Hematopoietic multipotent progenitor cell treated with erythropoietin and hydrocortisone succinate and interleukin-3 and kit ligand, for 6 days (in vitro differentiated cells): ENCODE measurements around the gene CDK10.
"Not testable (repeated sequence)": the region's sequence is repeated elsewhere in the genome, so short reads cannot be mapped to it uniquely, and the experiment has no call there.

Experiments
- DNase-seq: peaks from one replicate; pipeline ENCODE4 v3.0.0-alpha.2; 2015

CDK10 gene

DNA sequence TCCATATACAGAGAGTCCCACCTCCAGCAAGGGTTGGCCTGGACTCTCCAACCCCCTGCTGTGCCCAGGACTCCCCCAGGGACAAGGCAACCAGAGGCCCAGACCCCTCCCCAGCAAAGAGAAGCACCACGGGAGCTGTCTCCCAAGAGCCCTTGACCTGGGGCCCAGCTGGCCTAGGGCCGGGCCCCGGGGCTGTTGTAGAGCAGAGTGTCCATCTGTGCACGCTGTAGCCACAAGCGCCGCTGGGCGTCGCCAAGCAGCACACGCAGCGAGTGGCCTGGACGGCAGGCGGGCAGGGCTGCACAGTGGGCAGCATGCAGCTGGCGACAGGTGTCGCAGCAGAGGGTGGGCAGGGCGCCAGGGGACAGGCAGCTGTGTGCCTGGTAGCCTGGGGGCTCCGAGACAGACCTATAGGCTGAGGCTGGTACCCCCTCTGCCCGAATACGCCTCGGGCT, 10.7 kb downstream of the CDK10 start:
- DNase-seq, result no peak

DNA sequence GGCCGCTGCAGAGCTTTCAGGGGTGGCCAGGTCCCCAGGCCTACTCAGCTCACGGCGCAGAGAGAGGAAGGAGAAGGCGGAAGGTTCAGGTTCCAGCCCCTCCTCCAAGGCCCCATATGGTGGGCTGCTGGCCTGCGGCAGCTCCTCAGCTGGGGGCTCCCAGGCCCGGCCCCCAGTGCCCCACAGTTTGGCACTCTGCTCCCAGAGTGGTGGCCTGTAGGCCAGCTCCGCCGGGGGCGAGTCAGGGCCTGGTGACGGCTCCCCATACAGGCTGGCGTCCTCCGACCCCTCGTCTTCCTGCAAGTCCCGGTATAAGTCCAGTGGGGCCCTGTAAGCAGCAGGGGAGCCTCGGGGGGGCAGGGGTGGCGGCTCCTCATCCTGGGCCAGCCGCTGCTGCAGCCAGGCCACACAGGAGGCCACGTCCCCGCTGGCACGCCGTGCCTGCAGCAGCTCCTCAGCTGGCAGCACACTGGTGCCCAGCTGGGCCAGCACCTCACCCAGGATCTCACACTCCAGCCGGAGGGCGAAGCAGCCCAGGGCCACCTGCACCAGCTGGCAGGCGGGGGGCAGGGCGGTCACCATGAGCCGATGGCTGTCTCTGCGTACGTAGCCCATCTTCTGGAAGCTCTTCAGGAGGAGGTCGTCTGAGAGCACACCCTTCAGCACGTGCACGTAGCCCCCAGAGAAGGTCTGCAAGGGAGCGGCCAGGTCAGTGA, 11.3 kb downstream of the CDK10 start:
- no peak for DNase-seq

DNA sequence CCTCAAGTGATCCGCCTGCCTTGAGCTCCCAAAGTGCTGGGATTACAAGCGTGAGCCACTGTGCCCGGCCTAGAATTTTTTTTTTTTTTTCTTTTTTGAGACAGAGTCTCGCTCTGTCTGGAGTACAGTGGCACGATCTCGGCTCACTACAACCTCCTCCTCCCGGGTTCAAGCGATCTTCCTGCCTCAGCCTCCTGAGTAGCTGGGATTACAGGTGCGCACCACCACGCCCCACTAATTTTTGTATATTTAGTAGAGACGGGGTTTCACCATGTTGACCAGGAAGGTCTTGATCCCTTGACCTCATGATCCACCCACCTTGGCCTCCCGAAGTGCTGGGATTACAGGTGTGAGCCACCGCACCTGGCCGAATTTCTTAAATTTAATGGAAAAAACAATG, 12.2 kb downstream of the CDK10 start:
- not testable (repeated sequence) for DNase-seq

DNA sequence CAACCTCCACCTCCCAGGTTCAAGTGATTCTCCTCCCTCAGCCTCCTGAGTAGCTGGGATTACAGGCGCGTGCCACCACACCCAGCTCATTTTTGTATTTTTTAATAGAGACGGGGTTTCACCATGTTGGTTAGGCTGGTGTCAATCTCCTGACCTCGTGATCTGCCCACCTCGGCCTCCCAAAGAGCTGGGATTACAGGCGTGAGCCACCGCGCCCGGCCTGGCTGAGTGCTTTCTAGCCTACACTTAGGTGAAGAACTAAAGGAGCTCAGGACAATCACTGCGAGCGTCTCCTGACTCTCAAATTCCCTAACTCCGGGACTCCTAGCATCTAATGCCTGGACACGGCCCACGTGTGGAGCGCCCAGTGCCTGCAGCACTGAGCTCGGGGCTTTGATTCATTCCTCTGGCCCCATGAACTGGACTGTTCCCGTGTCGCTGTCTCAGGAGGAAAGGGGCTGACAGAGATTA, 13.2 kb downstream of the CDK10 start:
- not testable (repeated sequence) for DNase-seq

DNA sequence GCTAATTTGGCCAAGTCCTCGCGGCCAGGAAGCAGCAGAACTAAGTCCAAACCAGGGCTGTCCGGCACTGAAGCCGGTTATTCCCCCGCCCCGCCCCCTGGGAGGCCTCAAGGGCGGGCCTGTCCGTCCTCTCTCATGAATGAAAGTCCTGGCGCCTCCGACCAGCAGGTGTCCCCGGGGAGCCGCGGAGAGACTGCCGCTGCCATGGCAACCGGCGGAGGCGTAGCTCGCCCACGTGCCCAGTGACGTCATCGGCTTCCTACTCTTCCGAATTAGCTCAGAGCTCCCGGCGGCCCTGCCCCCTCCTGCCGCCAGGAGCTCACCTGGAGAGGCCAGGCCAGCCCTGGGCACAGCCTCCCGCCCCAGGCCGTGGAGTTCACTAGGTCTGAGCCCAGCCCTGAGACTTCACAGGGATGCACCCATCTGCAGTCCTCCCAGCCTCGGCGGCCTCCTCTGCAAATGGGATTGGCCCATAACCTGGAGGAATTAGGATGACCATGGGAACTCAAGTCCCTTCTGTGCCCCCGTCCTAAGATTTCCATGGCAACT, 13.7 kb downstream of the CDK10 start:
- DNase-seq, result peak; percentile 100

DNA sequence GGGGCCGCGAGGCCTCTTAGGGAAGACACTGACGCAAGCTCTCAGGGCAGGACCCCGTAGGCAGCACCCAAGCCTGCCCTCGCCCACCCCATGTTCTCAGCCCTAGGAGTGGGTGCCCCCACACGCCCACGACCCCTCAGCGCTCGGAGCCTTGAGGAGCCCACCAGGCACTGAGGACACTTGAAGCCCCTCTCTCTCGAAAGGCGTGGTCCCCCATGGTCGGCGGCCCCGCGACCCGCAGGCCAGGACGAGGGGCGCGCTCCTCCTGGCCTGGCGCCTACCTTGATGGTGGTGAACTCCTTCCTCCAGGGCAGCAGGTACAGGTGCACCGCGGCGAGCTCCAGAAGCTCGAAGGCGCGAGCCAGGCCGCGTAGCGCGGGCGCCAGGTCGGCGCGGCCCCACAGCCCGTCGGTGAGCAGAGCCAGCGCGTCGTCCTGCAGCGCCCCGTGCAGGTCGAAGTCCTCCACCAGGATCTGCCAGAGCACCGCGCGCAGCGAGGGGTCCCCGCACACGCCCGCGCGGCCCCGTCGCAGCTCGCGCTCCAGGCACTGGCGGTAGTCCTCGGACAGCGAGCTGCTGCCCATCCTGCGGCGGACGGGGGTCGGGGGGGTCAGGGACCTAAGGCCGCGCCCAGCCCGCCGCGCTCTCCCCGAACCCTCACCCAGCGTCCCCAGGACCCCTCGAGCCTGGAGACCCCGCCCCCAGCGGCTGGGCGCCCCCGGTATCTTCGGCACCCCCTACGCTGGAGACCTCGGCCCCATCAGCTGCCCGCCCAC, 14.3 kb downstream of the CDK10 start:
- DNase-seq, result peak; percentile 77

DNA sequence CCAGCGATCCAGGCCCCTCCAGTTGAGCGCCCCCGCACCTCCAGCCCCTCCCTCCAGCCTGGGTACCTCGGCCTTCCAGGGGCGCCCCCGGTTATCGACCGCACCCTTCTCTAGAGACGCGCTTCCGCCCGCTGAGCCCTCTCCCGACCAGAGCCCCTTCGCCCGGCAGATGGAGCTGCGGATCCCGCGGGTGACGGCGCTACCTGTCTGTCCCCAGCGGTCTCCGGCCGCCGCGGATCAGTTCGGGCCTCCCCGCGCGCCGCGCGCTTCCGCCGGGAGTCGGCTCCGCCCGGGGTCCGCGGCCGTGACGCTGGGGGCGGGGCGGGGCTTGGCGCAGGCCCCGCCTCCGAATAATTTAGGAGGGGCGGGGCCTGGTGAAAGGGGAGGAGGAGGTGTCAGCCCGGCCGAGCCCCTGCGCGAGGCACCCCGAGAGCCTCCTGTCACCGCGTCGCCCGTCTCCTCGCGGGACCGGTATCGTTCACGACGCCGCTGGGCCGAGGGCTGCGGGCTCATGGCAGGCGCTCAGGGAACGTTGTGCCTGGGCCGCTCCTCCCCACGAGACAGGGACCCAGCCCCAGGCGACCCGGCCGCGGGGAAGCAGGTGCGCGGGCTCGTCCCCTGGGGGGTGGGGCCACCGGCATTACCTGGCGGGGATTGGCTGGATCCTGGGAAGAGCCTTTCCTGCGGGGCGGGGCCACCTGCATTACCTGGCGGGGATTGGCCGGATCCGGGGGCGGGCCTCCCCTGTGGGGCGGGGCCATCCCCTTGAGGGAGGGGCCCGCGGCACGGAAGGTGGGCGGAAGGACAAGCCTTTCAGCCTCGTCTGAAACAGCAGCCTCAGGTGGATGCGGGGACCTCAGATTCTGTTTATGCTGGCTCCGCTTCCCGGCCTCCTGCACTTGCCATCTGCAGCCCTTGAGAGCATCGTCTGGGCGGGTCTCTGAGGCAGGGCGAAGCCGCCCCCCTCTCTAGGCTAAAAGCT, 15.2 kb downstream of the CDK10 start, which contains the start of gene SPATA2L:
TSS of gene SPATA2L (minus strand) at position 281 of the 982 bp plus-strand sequence. CDS start 473 bp downstream, outside the sequence.
- DNase-seq, result peak; percentile 98

DNA sequence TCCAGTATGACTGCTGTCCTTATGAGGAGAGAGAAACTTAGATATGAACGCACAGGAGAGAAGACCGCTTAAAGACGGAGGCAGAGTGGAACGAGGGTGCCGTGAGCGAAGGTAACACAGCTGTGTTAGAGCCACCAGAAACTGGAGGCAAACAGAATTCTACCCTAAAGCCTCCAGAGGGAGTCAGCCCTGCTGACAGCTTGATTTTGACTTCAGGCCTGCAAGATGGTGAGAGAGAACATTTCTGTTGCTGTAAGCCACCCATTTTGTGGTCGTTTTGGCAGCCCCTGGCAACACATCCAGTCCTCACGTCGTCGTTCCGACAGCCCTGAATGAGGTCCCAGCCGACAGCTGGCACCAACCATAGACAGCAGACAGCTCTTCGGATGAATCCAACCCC, 17.8 kb downstream of the CDK10 start:
- DNase-seq, result no peak

DNA sequence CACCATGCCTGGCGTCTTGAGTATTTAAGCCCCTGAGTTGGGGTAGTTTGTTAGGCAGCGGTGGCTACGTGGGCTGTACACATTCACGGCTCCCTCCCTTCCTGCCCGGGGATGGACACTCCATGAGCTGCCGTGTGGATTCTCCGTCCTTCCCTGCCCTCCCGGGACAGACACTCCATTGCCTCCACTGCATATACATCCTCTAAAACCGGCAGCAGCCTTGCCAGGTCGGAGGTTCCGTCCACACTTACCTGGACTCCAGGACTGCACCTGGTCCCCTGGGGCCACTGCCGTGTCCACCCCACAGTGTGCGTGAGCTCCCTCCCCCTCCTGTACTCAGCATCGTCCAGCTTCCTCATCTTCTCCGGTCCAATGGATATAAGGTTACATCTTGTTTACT, 18.5 kb downstream of the CDK10 start:
- no peak for DNase-seq

DNA sequence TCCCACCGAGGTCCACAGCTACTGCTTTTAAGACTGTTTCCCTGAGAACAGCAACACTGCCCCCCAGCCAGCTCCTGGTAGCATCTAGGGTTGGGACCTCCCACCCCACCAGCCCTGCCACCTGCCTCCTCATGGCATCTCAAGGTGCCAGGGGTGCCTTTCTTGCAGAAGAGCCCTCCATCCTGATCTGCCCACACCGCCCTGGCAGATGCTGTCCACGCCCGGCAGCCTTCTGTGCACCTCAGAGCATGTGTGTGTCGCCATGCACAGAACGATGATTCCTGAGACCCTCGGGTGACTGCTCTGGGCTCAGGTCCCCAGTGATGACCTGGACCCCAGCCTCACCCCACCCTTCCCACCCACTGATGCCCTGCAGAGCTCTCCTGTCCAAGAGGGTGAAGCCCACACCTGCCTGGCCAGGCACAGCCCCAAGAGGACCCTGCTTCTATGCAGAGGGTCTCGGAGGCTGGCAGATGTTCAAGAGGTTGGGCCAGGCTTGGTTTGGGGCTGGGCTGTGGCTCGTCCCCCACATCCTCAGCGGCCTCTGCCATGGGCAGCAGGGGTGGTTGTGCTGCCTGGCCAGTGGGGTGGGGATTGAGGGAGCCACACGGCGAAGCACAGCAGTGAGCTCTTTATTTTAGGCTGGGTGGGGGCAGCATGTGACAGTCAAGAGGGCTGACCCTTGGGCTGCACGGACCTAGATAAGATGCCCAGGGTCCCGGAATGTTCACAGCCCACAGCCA, 20.2 kb downstream of the CDK10 start:
- DNase-seq, result no peak

DNA sequence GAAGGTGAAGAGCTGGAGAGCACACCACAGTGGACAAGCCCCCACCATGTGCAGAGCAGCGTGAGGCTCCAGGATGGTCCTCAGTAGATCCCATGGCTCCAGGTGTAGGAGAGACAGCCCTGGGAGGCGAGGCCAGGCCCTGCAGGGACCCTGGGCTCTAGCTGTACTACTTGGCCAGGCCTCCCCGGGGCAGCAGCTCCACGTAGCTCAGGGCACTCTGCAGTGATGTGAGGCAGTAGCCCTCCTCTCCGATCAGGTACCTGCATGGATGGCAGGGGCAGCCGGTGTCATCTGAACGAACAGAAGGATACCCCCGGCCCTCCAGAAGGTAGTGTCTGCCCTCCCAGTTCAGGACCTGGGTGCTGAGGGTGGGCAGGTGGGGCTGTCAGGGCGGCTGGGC, 21.2 kb downstream of the CDK10 start:
- no peak for DNase-seq

DNA sequence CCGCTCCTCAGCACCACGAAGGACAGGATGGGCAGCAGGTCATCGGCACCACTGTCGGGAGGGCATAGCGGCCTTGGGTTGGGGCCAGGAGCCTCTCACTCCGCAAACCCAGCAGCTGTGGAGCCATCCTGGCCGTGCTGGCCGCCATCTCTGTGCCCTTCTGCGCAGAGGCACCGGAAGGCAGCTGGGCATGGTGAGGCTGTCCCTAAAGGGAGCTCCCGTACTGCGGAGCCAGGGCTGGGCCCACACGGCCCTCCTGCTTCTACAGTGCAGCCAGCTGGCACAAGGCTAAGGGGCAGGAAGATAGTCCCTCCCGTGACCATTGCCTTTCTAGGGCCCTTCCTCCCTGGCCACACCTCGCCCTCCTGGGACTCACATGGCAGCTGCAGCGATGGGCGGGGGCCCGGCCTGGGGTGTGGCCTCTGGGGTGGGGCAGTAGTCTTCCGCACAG, 22.0 kb downstream of the CDK10 start:
- peak; percentile 49 for DNase-seq

DNA sequence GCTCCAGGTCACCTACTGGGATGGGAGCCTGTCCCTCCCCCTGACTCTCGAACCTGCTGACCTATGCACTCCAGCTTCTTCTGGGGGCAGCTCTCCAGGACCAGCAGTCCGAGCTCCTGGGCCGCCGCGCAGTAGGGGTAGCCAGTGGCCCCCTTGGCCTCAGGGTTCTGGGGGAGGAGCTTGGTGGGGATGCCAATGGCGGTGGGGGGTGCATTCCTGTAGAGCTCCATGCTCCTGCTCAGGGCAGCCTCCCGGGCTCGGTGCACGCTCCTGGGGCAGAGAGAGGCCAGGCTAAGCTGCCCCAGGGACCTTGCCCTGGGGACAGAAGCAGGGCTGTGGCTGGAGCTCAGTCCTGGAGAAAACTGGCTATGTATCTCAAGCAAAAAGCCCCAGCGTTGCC, 22.7 kb downstream of the CDK10 start:
- DNase-seq, result no peak

DNA sequence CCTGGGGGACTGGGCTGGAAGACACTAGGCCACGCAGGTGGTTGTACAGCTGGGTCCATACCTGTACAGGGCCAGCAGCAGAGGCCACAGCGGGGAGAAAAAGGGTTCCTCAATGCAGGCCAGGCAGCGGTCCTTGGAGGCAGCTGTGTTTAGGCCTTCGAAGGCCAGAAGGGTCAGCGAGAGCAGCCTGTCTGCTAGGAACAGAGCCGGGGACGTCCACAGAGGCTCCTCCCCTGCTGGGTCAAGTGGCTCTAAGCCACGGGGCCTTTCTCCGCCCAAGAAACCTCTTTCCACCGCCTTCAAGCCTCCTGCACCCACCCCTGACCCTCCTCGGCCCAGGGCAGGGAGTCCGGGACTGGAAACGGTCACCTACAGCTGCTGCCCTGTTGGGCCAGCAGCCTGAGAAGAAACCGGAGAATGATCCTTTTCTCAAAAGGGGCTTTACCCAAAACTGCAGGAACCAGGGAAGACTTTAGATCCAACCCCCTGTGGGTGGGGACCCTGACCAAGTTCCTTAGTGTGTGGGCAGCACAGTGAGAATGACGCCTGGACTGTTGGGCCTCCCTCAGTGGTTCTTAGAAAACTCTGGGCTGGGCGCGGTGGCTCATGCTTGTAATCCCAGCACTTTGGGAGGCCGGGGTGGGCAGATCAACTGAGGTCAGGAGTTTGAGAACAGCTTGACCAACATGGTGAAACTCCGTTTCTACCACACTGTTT, 23.4 kb downstream of the CDK10 start:
- no peak for DNase-seq

DNA sequence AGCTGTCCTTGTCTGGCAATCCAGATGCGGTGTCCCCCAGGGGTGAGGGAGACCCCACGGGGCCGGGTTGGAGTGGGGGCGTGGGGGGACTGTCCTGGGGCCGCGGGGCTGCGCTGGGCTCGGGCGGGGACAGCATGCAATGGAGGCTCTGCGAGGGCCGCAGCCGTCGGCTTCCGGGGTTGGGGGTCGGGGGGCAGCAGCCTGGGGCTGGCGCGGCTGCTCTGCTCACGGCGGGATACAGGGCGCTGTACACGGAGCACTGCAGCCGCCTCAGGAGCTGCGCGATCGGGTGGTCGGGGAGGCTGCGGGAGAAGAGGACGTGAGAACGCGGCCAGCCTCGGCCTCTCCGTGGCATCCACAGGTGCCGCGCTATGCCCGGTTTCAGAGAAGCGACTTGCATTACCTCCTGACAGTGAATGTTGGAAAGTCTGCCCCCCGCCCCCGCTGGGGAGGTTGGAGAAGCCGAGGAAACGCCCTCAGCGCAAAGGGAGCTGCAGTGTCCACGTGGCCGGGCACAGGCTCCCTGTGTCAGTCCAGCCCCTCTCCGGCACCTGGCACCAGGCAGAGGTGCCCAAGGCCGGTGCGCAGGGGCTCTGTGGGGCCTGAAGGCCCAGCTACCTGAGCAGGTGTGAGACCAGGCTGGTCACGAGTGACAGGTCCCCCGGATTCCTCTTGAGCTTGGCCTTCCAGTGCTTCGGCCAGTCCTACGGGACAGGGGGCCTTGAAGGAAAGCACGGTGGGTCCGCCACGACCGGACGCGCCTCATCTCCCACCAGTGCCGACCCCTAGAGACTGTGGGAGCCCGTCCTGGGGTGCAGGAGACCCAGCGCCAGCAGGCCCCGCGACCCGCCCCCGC, 24.4 kb downstream of the CDK10 start:
- no peak for DNase-seq

DNA sequence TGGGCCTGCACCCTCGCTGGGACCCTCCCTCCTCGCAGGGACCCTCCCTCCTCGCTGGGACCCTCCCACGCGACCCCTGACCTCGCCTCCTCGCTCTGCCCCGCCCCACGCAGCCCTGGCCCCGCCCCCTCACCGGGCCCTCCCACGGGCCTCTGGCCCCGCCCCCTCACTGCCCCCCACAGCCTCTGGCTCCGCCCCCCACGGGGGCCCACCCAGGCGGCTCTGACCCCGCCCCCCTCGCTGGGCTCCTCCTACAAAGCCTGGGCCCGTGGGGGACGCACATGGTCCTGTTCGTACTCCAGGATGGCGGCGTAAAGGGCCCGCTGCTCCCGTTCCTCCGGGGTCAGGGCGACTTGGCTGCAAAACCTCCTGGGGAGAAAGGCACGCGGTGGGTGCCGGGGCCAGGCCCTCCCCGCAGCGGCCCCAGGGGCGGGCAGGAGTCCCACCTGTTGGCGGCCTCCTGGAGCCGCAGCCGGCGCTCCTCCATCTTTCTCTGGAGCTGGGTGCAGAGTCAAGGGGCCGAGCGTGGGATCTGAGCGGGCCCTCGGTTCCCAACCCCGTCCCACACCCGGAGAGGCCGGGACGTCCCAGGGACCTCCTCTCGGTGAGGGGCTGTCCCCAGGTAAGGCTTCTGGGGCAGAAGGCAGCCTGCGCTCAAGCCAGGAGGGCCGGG, 25.2 kb downstream of the CDK10 start:
- peak; percentile 92 for DNase-seq

DNA sequence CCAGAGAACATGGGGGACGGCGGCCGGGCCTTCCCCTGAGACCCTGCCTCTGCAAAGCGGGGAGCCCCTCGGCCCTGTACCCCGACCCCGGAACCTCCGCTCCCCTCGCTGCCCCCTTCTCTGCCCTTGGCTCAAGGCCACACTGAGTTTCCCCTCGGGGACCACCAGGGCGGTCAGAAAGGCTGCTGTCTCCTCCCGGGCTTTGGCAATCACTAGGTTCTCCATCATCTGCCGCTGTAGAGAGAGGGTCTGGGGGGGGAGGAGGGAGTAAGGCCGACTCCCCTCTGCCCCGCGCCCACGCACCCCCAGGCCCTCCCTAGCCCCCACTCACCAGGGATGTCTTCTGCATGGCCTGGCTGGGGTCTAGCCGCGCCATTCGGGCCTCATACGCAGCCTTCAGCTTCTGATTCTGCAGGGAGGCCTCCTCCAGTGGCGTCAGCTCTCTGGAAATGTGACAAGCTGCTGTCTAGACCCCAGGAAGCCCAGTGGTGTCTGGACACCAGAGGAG, 25.8 kb downstream of the CDK10 start:
- DNase-seq, result peak; percentile 38

DNA sequence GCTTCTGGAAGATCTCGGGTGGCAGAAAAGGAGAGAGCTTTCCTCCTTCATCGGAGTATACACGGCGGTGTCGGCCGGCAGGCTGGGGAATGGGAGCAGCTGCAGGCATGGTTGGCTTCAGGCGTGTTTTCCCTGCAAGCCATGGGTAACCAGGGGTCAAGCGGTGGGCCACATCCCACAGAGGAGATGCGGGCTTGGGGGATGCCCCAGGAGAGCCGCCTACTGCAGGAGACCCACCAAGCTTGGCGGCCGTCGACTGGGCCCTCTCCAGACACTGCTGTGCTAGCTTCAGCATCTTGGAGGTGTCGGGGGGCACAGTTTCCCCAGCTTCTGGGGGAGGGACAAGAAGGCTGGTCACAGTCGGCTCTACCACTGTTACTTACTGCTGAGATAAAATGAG, 30.0 kb downstream of the CDK10 start:
- no peak for DNase-seq
